ENCODE measurements around the gene SLIT3.

DNA sequence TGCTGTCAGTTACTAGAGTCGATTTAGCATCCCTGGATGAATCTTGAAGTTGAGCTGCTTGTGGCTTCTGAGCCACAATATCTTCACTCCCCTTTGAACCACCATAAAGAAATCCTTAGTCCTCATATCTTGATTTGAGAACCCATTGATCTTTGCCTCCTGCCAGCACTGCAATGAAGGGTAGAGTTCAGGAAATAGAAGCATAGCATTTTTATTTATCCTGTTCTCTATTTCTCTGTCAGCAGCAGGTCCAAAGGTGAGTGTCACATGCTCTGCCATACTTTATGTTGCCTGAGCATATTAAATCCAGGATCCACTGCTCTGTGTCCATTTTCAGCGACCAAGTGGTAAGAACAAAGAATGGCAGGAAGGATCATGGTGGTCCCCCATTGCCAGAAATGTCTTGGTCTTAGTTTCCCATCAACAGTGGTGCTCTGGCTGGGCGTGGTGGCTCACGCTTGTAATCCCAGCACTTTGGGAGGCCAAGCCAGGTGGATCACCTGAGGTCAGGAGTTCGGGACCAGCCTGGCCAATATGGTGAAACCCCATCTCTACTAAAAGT lies 641.6 kb downstream of the SLIT3 start:
- no peak for TF ChIP-seq CTCF (IDR thresholded peaks at IDR 0.05; ENCODE audit: low read depth, low read length)
- TF ChIP-seq EZH2phosphoT487 (IDR thresholded peaks at IDR 0.05; ENCODE audit: low read depth), result no peak
